Duodenal mucosa (tissue), 2 donors: ENCODE data around the gene COG7.

Experiments used
- H3K27ac ChIP-seq: one replicate; pipeline ENCODE4 v1.7.0; 2013; ENCODE audit warnings: low read depth, low read length
- H3K27me3 ChIP-seq, 2 donors: one replicate each; pipeline ENCODE4 v1.7.0; 2013; ENCODE audit warnings: low read length in 2 of 2, control low read depth in 1 of 2; ENCODE audit not compliant: insufficient read depth in 2 of 2, control insufficient read depth in 1 of 2
- H3K36me3 ChIP-seq, 2 donors: one replicate each; pipeline ENCODE4 v1.7.0; 2013; ENCODE audit warnings: low read length in 2 of 2, control low read depth in 1 of 2; ENCODE audit not compliant: insufficient read depth in 2 of 2, control insufficient read depth in 1 of 2
- H3K4me1 ChIP-seq, 2 donors: one replicate each; pipeline ENCODE4 v1.7.0; 2013; ENCODE audit warnings: low read length in 2 of 2, control low read depth in 1 of 2; ENCODE audit not compliant: insufficient read depth in 2 of 2, control insufficient read depth in 1 of 2
- H3K4me3 ChIP-seq, 2 donors: one replicate each; pipeline ENCODE4 v1.7.0; 2013; ENCODE audit warnings: low read length in 2 of 2, low read depth in 1 of 2
- H3K9ac ChIP-seq, 2 donors: one replicate each; pipeline ENCODE4 v1.7.0; 2013; ENCODE audit warnings: low read length in 2 of 2, low read depth in 1 of 2
- H3K9me3 ChIP-seq, 2 donors: one replicate each; pipeline ENCODE4 v1.7.0; 2013; ENCODE audit warnings: low read length in 2 of 2, control low read depth in 1 of 2; ENCODE audit not compliant: control insufficient read depth in 1 of 2

The COG7 gene

GRCh38 chr16:23351360-23351759, 101.6 kb downstream of the COG7 start:
- no peak overlapping the region for H3K4me3 ChIP-seq
- H3K27ac ChIP-seq = no peak overlapping the region
- no peak overlapping the region for H3K9ac ChIP-seq
- no peaks in the 10 kb centered on the region for H3K4me1 ChIP-seq
- no peaks in the 10 kb centered on the region for H3K9me3 ChIP-seq
- no peaks in the 10 kb centered on the region for H3K36me3 ChIP-seq
- no peaks in the 10 kb centered on the region for H3K27me3 ChIP-seq

- Histone ChIP-seq H3K27ac (no peak overlapping the region), H3K36me3 (no peaks in the 10 kb centered on the region), H3K9me3 (no peaks in the 10 kb centered on the region), H3K4me1 (no peaks in the 10 kb centered on the region), H3K4me3 (no peak overlapping the region), H3K27me3 (no peaks in the 10 kb centered on the region), H3K9ac (no peak overlapping the region)
These were observed 104.2 kb downstream of the COG7 start for GRCh38 chr16:23348579-23349469.

- Histone ChIP-seq H3K9me3 (no peaks in the 10 kb centered on the region), H3K27me3 (no peaks in the 10 kb centered on the region), H3K36me3 (no peaks in the 10 kb centered on the region), H3K9ac (no peak overlapping the region), H3K4me3 (no peak overlapping the region), H3K27ac (no peak overlapping the region), H3K4me1 (no peaks in the 10 kb centered on the region)
These were observed 107.8 kb downstream of the COG7 start for GRCh38 chr16:23345237-23345636.

- Histone ChIP-seq H3K9ac (no peak overlapping the region), H3K4me3 (no peak overlapping the region), H3K4me1 (no peaks in the 10 kb centered on the region), H3K27ac (no peak overlapping the region), H3K27me3 (no peaks in the 10 kb centered on the region), H3K9me3 (no peaks in the 10 kb centered on the region), H3K36me3 (no peaks in the 10 kb centered on the region)
These were observed 109.1 kb downstream of the COG7 start for GRCh38 chr16:23343643-23344612.

- H3K36me3 ChIP-seq = no peaks in the 10 kb centered on the region
- H3K9ac ChIP-seq = no peak overlapping the region
- H3K27ac ChIP-seq = no peak overlapping the region
- H3K4me1 ChIP-seq = no peaks in the 10 kb centered on the region
- no peaks in the 10 kb centered on the region for H3K27me3 ChIP-seq
- H3K4me3 ChIP-seq = no peak overlapping the region
- H3K9me3 ChIP-seq = no peaks in the 10 kb centered on the region
These were observed 110.8 kb downstream of the COG7 start for GRCh38 chr16:23342083-23342640.

GRCh38 chr16:23339787-23340186, 113.2 kb downstream of the COG7 start:
- Histone ChIP-seq H3K4me1 (peaks cover 0 to 5% of the 10 kb centered on the region in 2 donors), H3K4me3 (no peak overlapping the region), H3K27ac (no peak overlapping the region), H3K9me3 (no peaks in the 10 kb centered on the region), H3K9ac (no peak overlapping the region), H3K36me3 (no peaks in the 10 kb centered on the region), H3K27me3 (no peaks in the 10 kb centered on the region)
